GM18526 (cell line): ENCODE measurements around the gene RETN.
A peak's percentile ranks its signal among the peaks of the same experiment; 100 is the strongest.

Source experiments
- POLR2A ChIP-seq: IDR thresholded peaks from 3 replicates; pipeline ENCODE4 v1.6.1; 2011; ENCODE audit not compliant: insufficient read length; ENCODE audit errors: extremely low read depth

RETN gene

GRCh38 chr19:7672522-7672921 is 3.7 kb downstream of the RETN start:
- TF ChIP-seq POLR2A, result no peak

- TF ChIP-seq POLR2A, result no peak
Observed at GRCh38 chr19:7674010-7675005, 5.5 kb downstream of the RETN start.

GRCh38 chr19:7676376-7676775 is 7.5 kb downstream of the RETN start:
- TF ChIP-seq POLR2A, result no peak

GRCh38 chr19:7676854-7677253 is 8.0 kb downstream of the RETN start, which contains the start of gene MCEMP1:
Gene MCEMP1, plus strand, starts transcription at chr19:7677090. Its CDS starts 31 bp downstream, at chr19:7677121.
- no peak for TF ChIP-seq POLR2A

GRCh38 chr19:7677669-7678311 is 8.9 kb downstream of the RETN start:
- no peak for TF ChIP-seq POLR2A

- TF ChIP-seq POLR2A, result no peak
Observed at GRCh38 chr19:7678971-7679751, 10.3 kb downstream of the RETN start.

- no peak for TF ChIP-seq POLR2A
Observed at GRCh38 chr19:7679771-7680605, 11.1 kb downstream of the RETN start.

GRCh38 chr19:7680606-7681339 is 11.9 kb downstream of the RETN start, which contains the start of gene TRAPPC5:
Gene TRAPPC5, plus strand, starts transcription at chr19:7680833. Its CDS starts 1,421 bp downstream, at chr19:7682254.
- TF ChIP-seq POLR2A, result peak; percentile 72

- TF ChIP-seq POLR2A, result peak; percentile 41
Observed at GRCh38 chr19:7681340-7682174, 12.7 kb downstream of the RETN start.

- no peak for TF ChIP-seq POLR2A
Observed at GRCh38 chr19:7682175-7682855, 13.5 kb downstream of the RETN start.

GRCh38 chr19:7685546-7686445 is 16.9 kb downstream of the RETN start:
- TF ChIP-seq POLR2A, result no peak
